Measurements from ENCODE around the gene RASA2. TPM values are rescaled to one million over a fixed set of nuclear protein-coding genes. Genes with fewer than 3 reads are reported as not detected.

Gene RASA2
- total RNA-seq, 3 donors from 2014 or later = 15.2 to 43.2 (median 22.0) TPM

GRCh38 chr3:141660614-141660947, 173.8 kb downstream of the RASA2 start:
- no peak for TF ChIP-seq POLR2AphosphoS5 (IDR thresholded peaks at IDR 0.05)
- TF ChIP-seq POLR2A (IDR thresholded peaks at IDR 0.05) = no peak
- no peak for TF ChIP-seq CTCF (IDR thresholded peaks at IDR 0.05)
- H3K36me3 ChIP-seq = no peaks in the 10 kb centered on the region
- H3K9me3 ChIP-seq = no peaks in the 10 kb centered on the region
- no peaks in the 10 kb centered on the region for H3K27me3 ChIP-seq
- no peak overlapping the region for H3K27ac ChIP-seq
- H3K4me1 ChIP-seq = peaks cover 0 to 4% of the 10 kb centered on the region in 2 donors
- DNase-seq (ENCODE audit: low spot score in 2 of 2) = no peak
- intact Hi-C loops (cut with DNase I; ENCODE audit: low total_unique reads) = no loop called here
- peak overlapping the region; percentile 47 to 79 (median 59) for H3K4me3 ChIP-seq

GRCh38 chr3:141661229-141662196, 174.7 kb downstream of the RASA2 start:
- intact Hi-C loops (cut with DNase I; ENCODE audit: low total_unique reads) = no loop called here
- no peaks in the 10 kb centered on the region for H3K36me3 ChIP-seq
- no peak for TF ChIP-seq POLR2A (IDR thresholded peaks at IDR 0.05)
- TF ChIP-seq POLR2AphosphoS5 (IDR thresholded peaks at IDR 0.05) = no peak
- no peak for TF ChIP-seq CTCF (IDR thresholded peaks at IDR 0.05)
- H3K9me3 ChIP-seq = no peaks in the 10 kb centered on the region
- no peaks in the 10 kb centered on the region for H3K27me3 ChIP-seq
- no peak overlapping the region for H3K4me3 ChIP-seq
- DNase-seq (ENCODE audit: low spot score in 2 of 2) = no peak
- H3K4me1 ChIP-seq = peaks cover 0 to 4% of the 10 kb centered on the region in 2 donors
- H3K27ac ChIP-seq = no peak overlapping the region

DNA sequence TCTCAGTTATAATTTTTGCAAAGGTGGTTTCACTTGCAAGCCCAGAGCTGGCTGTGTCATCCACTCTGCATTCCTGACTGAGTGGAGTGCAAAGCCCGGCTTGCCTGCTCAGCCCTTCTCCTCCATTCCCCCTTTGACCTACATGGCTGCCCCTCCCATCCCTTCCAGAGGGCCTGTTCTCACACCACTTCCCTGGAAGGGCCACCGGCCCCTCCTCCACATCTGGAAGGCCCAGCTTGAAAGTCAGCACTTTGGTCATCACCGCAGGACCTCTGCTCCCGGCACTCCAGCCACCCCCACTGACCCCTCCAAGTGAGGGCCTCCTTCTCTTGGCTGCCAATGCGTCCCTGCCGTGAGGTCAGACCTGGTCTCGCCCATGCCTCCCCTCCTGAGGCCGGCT, 177.2 kb downstream of the RASA2 start:
- no peak overlapping the region for H3K4me3 ChIP-seq
- peaks cover 0 to 4% of the 10 kb centered on the region in 2 donors for H3K4me1 ChIP-seq
- H3K27ac ChIP-seq = no peak overlapping the region
- DNase-seq (ENCODE audit: low spot score in 2 of 2) = no peak
- no peaks in the 10 kb centered on the region for H3K9me3 ChIP-seq
- TF ChIP-seq POLR2A (IDR thresholded peaks at IDR 0.05) = no peak
- TF ChIP-seq POLR2AphosphoS5 (IDR thresholded peaks at IDR 0.05) = no peak
- no peak for TF ChIP-seq CTCF (IDR thresholded peaks at IDR 0.05)
- intact Hi-C loops (cut with DNase I; ENCODE audit: low total_unique reads) = no loop called here
- no peaks in the 10 kb centered on the region for H3K36me3 ChIP-seq
- no peaks in the 10 kb centered on the region for H3K27me3 ChIP-seq

Other genes with a start within 250 kb of the RASA2 start
- 100 to 1,000 TPM; 126 to 238 (median 138) TPM for gene ZBTB38, start 118.5 kb upstream of the RASA2 start, total RNA-seq

Measured in breast epithelium (tissue), 4 donors.